ENCODE measurements around the gene TFIP11.

Gene TFIP11

GRCh38 chr22:26462051-26462450 is 50.2 kb downstream of the TFIP11 start:
- H3K4me3 ChIP-seq (ENCODE audit: low read depth, low read length), result no peak overlapping the region
- ChIA-PET CTCF (interaction anchor here (0.7 to 10.4 kb wide), 26 partner anchors 10 to 825 kb away, joined by 3 to 267 read pairs (median 6); partner anchors contain the start of genes HPS4, SRRD and TFIP11), POLR2A (no interaction called here)
- no peaks in the 10 kb centered on the region for H3K9me3 ChIP-seq (ENCODE audit: control insufficient read depth, insufficient read depth, low read depth, low read length)
- no peaks in the 10 kb centered on the region; the same call in 1 of the 2 replicates for H3K4me1 ChIP-seq (ENCODE audit: control insufficient read depth, insufficient read depth, low read length)
- no peak for TF ChIP-seq SP3 (tag by site-specific recombination; IDR thresholded peaks at IDR 0.05)
- no peak for TF ChIP-seq ZNF660 (tag by site-specific recombination; IDR thresholded peaks at IDR 0.05)
- TF ChIP-seq ZNF18 (tag by site-specific recombination; IDR thresholded peaks at IDR 0.05), result no peak
- TF ChIP-seq ZNF580 (tag by site-specific recombination; IDR thresholded peaks at IDR 0.05), result no peak
- TF ChIP-seq ZNF138 (tag by site-specific recombination; IDR thresholded peaks at IDR 0.05; ENCODE audit: borderline replicate concordance), result no peak
- no peak for TF ChIP-seq ZBTB10 (tag by site-specific recombination; IDR thresholded peaks at IDR 0.05)
- no peak overlapping the region for H3K27ac ChIP-seq (ENCODE audit: extremely low read depth, low read depth, low read length)
- peaks cover 15 to 97% of the 10 kb centered on the region in 2 experiments for H3K36me3 ChIP-seq (ENCODE audit: control insufficient read depth in 2 of 2, insufficient read depth in 1 of 2, low read length in 2 of 2)

- no peaks in the 10 kb centered on the region; the same call in 1 of the 2 replicates for H3K4me1 ChIP-seq (ENCODE audit: control insufficient read depth, insufficient read depth, low read length)
- no peak overlapping the region for H3K27ac ChIP-seq (ENCODE audit: extremely low read depth, low read depth, low read length)
- ChIA-PET POLR2A (no interaction called here), CTCF (interaction anchor here (0.6 to 10.4 kb wide), 42 partner anchors 9 to 1200 kb away, joined by 3 to 267 read pairs (median 6); partner anchors contain the start of genes HPS4, SRRD and TFIP11)
- no peak overlapping the region for H3K4me3 ChIP-seq (ENCODE audit: low read depth, low read length)
- H3K9me3 ChIP-seq (ENCODE audit: control insufficient read depth, insufficient read depth, low read depth, low read length), result no peaks in the 10 kb centered on the region
- H3K36me3 ChIP-seq (ENCODE audit: control insufficient read depth in 2 of 2, insufficient read depth in 1 of 2, low read length in 2 of 2), result peaks cover 21 to 90% of the 10 kb centered on the region in 2 experiments
- TF ChIP-seq PRDM2 (tag by site-specific recombination; IDR thresholded peaks at IDR 0.05; ENCODE audit: borderline replicate concordance) (no peak), KLF10 (tag by site-specific recombination; IDR thresholded peaks at IDR 0.05) (no peak), ZNF701 (tag by site-specific recombination; IDR thresholded peaks at IDR 0.05) (no peak), ZNF654 (tag by site-specific recombination; IDR thresholded peaks at IDR 0.05; ENCODE audit: low read depth) (peak; percentile 53), ZIC2 (tag by site-specific recombination; IDR thresholded peaks at IDR 0.05) (no peak), HOXC10 (CRISPR knock-in tag; IDR thresholded peaks at IDR 0.05) (no peak), ZBTB20 (tag by site-specific recombination; IDR thresholded peaks at IDR 0.05) (no peak), ZNF658 (tag by site-specific recombination; IDR thresholded peaks at IDR 0.05) (no peak), ZNF19 (tag by site-specific recombination; IDR thresholded peaks at IDR 0.05; ENCODE audit: low read depth) (no peak), ZNF549 (tag by site-specific recombination; IDR thresholded peaks at IDR 0.05) (no peak), ZNF704 (tag by site-specific recombination; IDR thresholded peaks at IDR 0.05) (no peak), ZNF302 (tag by site-specific recombination; IDR thresholded peaks at IDR 0.05; ENCODE audit: low read depth) (no peak), TCF7L2 (IDR thresholded peaks at IDR 0.05; ENCODE audit: borderline replicate concordance, low read depth, low read length) (no peak), ZNF391 (tag by site-specific recombination; IDR thresholded peaks at IDR 0.05; ENCODE audit: borderline replicate concordance, low read depth) (no peak), ZNF560 (tag by site-specific recombination; IDR thresholded peaks at IDR 0.05; ENCODE audit: borderline replicate concordance) (no peak)
Observed at GRCh38 chr22:26461188-26461810, 51.0 kb downstream of the TFIP11 start.

Data from HEK293 (cell line).